Stimulated activated CD4-positive, alpha-beta T cell treated with anti-CD3 and anti-CD28 coated beads, TNF-alpha, amount 100 ng/mL, for 1 hour (primary cell): Measurements from ENCODE around the gene LSMEM2.
A peak's percentile ranks its signal among the peaks of the same experiment; 100 is the strongest.
"Not testable (repeated sequence)": the region's sequence is repeated elsewhere in the genome, so short reads cannot be mapped to it uniquely, and the experiment has no call there.

Experiments
- DNase-seq, 3 donors: peaks; one replicate each; pipeline ENCODE4 v3.0.0-alpha.2; 2020; ENCODE audit warnings: low read depth in 3 of 3, low spot score in 1 of 3

The LSMEM2 gene

GRCh38 chr3:50264383-50264963 is 14.4 kb upstream of the LSMEM2 start:
- DNase-seq = no peak

- DNase-seq = no peak
Observed at GRCh38 chr3:50264964-50265485, 13.9 kb upstream of the LSMEM2 start.

DNA sequence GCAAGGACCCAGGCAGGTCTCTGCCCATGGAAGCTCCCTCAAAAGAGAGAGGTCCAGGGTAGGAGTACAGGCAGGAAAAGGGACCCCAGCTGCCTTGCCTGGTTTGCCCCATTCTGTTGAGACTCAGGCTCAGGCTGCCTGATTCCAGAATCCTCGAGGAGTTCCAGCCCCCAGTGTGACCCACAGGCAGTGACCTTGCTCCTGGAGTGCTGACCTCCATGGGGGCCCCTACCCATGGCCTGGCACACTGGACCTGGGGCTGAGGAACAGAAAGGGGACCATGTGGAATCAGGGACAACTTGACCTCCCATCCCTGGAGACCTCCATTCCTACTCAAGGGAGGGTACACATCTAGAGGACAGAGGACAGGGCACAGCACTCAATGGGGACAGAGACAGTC is 13.3 kb upstream of the LSMEM2 start:
- no peak for DNase-seq

DNA sequence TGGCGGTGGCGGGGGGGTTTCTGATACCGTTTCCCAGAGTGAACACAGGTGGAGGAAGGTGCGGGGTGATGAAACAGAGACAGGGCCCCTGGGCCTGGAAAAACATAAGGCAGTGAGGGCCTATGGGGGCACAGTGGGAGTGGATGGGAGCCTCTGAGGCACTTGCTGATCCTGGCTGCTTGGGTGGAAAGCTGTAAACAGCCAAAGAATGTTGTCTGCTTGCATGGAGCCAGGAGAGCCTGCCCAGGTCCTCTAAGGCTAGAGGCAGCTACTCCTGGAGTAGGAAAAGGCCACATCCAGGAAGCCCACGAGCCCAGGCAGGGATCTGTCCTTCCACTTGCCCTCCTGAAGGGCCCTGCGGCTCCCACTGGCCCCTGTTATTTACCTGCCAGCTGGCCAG is 12.9 kb upstream of the LSMEM2 start:
- DNase-seq = no peak

DNA sequence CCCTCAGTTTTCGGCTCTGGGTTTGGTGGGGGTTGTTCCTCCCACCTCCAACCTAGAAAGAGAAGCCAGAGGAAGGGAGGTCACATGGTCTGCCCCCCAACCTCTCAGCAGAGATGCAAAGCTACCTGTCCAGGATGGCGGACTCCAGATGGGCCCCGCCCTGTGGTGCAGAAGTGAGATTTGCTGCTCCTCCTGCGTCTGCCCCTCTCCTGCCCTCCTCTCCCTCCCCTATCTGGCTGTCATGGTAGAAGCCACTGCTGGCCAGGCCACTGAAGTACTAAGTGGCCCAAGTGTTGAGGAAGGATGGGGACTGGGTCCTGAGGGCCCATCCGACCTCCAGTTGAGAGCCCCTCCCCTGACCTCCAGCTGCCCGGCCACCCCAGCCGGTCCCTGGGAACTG is 12.1 kb upstream of the LSMEM2 start:
- DNase-seq = no peak

DNA sequence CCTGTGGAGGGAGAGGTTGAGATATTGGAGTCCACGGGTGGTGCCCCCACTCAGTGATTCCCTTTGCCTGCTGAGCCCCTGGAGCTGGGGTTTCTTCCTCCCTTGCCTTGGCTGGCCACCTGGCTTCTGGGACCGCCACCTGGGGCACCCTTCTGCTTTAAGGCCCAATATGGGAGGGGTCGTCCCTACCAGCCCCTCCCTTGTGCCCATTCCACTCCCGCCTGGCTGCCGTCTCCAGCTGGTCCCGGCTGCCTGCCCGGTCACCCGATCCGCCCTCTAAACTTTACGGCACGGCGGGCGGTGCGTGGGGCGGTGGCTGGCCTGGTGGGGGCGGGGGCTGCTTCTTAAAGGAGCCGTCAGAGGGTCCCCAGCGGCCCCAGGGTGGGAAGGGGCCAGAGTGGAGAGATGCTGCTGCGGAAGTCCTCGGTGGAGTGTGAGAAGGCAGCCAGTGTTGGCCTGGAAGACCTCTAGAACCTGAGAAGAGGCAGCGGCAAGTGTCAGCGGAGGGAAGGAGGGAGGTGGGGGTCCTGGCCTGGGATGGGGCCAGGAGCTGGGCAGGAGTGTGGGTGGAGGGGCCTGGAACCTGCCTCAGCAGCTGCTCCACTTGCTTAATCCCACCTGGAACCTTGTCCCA is 11.5 kb upstream of the LSMEM2 start:
- no peak for DNase-seq

- DNase-seq = no peak
Observed at GRCh38 chr3:50268276-50268675, 10.6 kb upstream of the LSMEM2 start.

DNA sequence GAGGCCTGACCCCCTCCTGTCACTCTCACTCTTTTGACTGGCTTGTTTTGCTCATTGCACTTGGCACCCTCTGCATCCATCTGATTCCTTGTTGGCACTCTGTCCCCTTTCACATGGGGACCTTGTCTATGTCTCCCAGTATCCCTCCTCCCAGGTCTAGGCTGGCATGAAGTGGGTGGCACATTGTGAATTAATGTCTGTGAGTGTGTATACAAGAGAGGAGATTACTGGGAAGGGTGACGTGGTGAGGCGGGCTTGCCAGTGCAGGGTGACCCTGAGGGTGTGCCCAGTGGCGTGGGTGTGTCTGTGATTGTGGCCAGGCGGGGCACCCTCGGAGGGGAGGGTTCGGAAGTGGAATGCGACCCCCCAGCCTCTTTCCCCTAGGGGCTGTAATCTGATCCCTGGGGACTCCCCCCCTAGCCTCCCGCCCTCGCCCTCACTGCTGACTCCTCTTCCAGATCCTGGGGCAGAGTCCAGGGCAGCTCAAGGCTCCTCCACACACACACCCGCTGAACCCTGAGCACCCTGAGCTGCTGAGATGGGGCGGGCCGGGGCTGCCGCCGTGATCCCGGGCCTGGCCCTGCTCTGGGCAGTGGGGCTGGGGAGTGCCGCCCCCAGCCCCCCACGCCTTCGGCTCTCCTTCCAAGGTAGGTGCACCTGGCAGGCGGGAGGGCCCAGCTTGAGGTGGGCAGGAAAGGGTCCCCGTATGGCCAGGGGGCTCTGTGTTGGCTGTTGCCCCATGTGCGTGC is 10.0 kb upstream of the LSMEM2 start, which contains the start of gene SEMA3B:
Gene SEMA3B, plus strand, starts transcription at position 445 of the 749 bp plus-strand sequence. Its CDS starts 94 bp downstream, at position 539.
- no peak for DNase-seq

GRCh38 chr3:50269460-50269859 is 9.4 kb upstream of the LSMEM2 start:
- DNase-seq = no peak

DNA sequence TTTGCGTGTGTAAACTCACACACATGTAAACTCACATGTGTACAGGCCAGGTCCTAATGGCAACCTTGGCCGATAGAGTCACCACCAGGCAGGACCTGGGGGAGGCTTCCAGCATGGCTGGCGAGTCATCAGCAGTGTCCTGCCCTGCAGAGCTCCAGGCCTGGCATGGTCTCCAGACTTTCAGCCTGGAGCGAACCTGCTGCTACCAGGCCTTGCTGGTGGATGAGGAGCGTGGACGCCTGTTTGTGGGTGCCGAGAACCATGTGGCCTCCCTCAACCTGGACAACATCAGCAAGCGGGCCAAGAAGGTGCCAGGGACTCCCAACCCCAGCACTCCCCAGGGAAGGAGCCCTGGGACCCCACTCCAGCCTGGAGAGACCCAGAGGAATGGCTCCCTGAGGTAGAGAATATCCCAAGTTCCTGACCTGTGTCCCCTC is 8.9 kb upstream of the LSMEM2 start:
- DNase-seq = no peak

- DNase-seq = no peak
Observed at GRCh38 chr3:50270422-50271224, 8.3 kb upstream of the LSMEM2 start.

- no peak for DNase-seq
Observed at GRCh38 chr3:50271314-50271936, 7.5 kb upstream of the LSMEM2 start.

- not testable (repeated sequence) for DNase-seq
Observed at GRCh38 chr3:50272538-50272910, 6.4 kb upstream of the LSMEM2 start.

DNA sequence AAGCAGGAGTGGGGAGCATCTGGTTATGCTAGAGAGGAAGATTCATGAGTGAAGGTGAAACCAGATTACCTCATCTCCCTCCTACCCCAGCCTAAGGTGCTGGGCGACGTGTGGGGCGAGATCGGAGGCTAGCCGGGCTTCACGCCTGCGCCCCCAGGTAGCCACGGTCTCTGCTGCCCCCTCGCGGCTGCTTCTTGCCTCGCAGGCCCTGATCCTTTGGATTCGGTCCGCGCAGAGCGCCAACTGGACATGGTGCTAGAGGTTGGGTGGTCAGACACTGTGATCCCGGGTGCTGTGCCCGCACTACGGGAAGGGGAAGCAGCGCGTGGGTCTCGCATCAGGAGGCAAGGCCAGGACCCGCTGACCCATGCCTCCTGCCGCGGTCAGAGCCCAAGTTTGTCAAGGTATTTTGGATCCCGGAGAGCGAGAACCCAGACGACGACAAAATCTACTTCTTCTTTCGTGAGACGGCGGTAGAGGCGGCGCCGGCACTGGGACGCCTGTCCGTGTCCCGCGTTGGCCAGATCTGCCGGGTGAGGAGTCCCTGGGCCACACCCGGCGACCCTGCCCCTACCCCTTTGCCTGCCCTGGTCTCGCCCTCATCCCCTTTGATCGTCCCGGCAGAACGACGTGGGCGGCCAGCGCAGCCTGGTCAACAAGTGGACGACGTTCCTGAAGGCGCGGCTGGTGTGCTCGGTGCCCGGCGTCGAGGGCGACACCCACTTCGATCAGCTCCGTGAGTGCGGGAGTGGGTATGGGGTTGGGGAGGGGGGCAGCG is 5.8 kb upstream of the LSMEM2 start:
- DNase-seq = peak; percentile 50 to 92 (median 73)

GRCh38 chr3:50273689-50274065 is 5.2 kb upstream of the LSMEM2 start:
- DNase-seq = no peak

GRCh38 chr3:50274371-50275104 is 4.3 kb upstream of the LSMEM2 start:
- DNase-seq = peak in 2 of 3 donors; percentile 31 to 68

GRCh38 chr3:50275141-50275995 is 3.5 kb upstream of the LSMEM2 start:
- DNase-seq = no peak

DNA sequence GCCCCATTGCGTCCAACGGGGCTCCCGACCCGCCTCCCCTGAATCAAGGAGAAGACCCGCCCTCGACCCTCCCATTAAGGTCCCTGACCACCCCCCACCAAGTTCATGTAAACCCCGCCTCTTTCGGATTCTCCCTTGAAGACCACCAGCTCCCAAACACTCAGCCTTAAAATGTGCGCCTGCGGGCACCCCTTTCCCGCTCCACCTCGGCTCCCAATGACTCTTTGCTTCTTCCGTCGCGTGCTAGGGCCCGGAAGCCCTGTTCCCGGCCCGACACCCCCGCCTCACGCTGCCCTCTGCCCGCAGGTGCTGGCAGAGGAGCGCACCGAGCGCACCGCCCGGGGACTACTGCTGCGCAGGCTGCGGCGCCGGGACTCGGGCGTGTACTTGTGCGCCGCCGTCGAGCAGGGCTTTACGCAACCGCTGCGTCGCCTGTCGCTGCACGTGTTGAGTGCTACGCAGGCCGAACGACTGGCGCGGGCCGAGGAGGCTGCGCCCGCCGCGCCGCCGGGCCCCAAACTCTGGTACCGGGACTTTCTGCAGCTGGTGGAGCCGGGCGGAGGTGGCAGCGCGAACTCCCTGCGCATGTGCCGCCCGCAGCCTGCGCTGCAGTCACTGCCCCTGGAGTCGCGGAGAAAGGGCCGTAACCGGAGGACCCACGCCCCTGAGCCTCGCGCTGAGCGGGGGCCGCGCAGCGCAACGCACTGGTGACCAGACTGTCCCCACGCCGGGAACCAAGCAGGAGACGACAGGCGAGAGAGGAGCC is 2.7 kb upstream of the LSMEM2 start:
- no peak for DNase-seq
